BE2C (cell line): Measurements from ENCODE around the gene GMPPA.

Experiments
- DNase-seq: peaks from one replicate; pipeline ENCODE4 v3.0.0-alpha.2; 2020
- H3K27me3 ChIP-seq: fragments of 250-450 bp; sonication (Bioruptor Pico); 2 replicates; pipeline ENCODE4 v1.5.1; 2020; ENCODE audit warnings: mild to moderate bottlenecking
- H3K36me3 ChIP-seq: fragments of 250-450 bp; sonication (Bioruptor Pico); 2 replicates; pipeline ENCODE4 v1.5.1; 2020; ENCODE audit warnings: mild to moderate bottlenecking
- H3K4me1 ChIP-seq: fragments of 250-450 bp; sonication (Bioruptor Pico); 2 replicates; pipeline ENCODE4 v1.5.1; 2020
- H3K4me3 ChIP-seq: 2 replicates; pipeline ENCODE4 v1.5.1; 2011; ENCODE audit warnings: low read depth, low read length
- H3K9me3 ChIP-seq: fragments of 250-450 bp; sonication (Bioruptor Pico); 2 replicates; pipeline ENCODE4 v1.5.1; 2020
- TF ChIP-seq, protein P1 (sequence below): IDR thresholded peaks from 2 replicates; pipeline ENCODE4 v1.5.1; 2012; ENCODE audit warnings: mild to moderate bottlenecking, low read depth, low read length

The GMPPA gene

DNA sequence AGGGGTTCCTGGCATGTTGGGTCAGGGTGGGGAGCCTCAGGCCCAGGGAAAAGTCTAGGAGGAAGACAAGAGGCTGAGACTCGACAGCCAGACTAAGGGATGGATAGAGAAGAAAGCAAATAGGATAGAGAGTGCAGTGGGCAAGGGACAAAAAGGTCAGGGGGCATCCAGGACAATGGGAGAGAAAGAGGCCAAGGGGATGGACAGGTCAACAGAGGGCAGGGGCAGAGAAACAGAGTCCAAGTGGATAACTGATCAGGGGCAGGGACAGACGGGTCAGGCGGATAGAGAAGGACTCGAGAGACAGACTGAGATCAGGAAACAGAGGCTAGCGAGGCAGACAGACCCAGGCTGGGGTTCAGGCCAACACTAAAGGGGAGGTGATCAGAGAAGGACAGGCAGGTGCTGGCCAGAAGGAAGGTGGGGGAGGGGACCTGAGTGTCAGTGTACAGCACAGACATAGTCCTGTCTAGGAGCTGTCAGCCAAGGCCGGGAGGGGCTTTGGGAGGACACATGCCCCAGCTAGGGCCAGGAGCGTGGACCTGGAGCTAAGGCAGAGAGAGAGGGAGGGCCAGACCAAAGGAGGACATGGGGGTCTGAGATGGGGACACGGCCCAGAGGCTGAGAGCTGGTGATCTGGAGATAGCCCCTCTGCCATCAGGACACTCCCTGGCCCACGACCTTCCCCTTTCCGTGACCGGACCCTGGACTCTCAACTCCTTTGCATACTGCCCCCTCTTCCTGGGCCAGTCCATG, 27.8 kb downstream of the GMPPA start:
- Histone ChIP-seq H3K27me3 (no peaks in the 10 kb centered on the region), H3K36me3 (no peaks in the 10 kb centered on the region), H3K4me3 (peak overlapping the region; percentile 30), H3K9me3 (no peaks in the 10 kb centered on the region), H3K4me1 (peaks cover 60% of the 10 kb centered on the region)
- peak; percentile 44 for DNase-seq
- TF ChIP-seq, protein P1, sequence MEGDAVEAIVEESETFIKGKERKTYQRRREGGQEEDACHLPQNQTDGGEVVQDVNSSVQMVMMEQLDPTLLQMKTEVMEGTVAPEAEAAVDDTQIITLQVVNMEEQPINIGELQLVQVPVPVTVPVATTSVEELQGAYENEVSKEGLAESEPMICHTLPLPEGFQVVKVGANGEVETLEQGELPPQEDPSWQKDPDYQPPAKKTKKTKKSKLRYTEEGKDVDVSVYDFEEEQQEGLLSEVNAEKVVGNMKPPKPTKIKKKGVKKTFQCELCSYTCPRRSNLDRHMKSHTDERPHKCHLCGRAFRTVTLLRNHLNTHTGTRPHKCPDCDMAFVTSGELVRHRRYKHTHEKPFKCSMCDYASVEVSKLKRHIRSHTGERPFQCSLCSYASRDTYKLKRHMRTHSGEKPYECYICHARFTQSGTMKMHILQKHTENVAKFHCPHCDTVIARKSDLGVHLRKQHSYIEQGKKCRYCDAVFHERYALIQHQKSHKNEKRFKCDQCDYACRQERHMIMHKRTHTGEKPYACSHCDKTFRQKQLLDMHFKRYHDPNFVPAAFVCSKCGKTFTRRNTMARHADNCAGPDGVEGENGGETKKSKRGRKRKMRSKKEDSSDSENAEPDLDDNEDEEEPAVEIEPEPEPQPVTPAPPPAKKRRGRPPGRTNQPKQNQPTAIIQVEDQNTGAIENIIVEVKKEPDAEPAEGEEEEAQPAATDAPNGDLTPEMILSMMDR: no peak

DNA sequence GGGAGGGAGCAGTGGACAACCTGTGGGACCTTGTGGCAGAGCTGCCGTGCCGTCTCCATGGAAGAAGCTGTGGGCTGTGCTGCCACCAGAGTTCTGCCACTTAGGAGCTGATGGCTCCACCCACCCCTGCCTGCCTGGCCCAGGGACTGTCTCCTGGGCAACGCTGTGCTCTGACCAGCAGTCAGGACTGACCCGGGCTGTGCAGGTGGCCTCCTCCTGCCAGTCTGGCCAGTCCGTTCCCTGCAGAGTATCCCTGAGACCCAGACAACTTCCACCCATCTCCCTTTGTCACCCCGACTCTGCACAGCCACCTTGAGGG, 28.3 kb downstream of the GMPPA start:
- Histone ChIP-seq H3K4me3 (peak overlapping the region; percentile 10), H3K27me3 (no peaks in the 10 kb centered on the region), H3K4me1 (peaks cover 55% of the 10 kb centered on the region), H3K9me3 (no peaks in the 10 kb centered on the region), H3K36me3 (no peaks in the 10 kb centered on the region)
- peak; percentile 62 for DNase-seq
- TF ChIP-seq, protein P1: no peak

DNA sequence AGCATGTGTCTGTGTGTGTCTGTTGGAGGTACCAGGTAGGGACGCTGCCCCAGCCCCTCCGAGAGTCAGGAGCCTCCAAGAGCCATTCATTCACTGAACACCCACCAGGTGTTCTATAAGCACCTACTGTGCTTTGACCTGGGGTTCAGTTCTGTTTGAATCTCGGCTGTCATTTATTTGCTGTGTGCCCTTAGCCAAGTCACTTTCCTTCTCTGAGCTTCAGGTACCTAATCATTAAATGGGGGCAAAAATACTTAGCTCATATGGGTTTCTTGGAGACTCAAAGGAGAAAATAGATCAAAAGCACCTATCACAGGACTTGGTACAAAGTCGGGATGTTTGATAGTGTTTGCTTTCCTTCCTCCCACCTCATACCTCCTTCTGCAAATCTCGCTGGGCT, 28.8 kb downstream of the GMPPA start:
- no peaks in the 10 kb centered on the region for H3K9me3 ChIP-seq
- no peaks in the 10 kb centered on the region for H3K36me3 ChIP-seq
- TF ChIP-seq, protein P1: no peak
- no peak for DNase-seq
- no peaks in the 10 kb centered on the region for H3K27me3 ChIP-seq
- H3K4me3 ChIP-seq: no peak overlapping the region; the same call in 1 of the 2 replicates
- peaks cover 55% of the 10 kb centered on the region for H3K4me1 ChIP-seq

DNA sequence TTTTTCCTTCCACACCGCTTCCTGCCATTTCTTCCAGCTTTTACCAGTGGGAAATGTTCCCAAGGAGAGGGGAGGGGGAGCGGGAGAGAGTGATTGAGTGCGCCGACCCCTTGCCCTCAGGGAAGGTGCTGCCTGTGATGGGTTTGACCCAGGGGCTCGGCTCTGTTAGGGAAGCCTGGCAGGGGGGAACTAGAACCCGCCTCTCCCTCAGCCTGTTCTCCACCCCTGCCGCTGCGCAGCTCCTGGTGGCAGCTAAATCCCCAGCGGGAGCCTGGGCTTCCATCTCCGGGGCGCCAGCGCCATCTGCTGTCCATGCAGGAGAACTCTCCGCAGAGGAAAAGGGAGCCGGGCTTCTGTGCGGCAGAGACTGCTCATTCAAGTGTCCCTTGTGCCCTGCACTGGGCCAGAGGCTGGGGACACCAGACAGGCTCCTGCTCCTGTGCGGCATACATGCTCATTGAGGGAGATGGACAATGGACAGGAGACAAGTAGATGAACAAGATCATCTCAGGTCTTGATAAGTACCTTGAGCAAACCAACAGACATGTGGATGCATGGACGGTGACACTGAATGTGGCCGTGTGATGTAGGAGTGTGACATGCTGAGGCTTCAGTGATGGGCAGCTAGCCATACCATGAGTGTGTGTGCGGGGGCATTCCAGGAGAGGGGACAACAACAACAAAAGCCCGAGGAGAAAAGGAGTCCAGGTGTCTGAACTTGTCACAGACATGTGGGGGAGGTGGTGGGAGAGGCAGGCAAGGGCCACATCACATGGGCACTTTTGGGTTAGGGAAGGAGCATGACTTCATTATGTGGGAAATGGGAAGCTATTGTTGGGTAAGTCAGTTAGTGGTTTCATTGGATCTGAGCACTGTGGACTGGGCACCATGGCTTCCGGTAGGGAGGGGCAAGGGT, 31.6 kb downstream of the GMPPA start:
- Histone ChIP-seq H3K27me3 (no peaks in the 10 kb centered on the region), H3K4me3 (no peak overlapping the region), H3K36me3 (no peaks in the 10 kb centered on the region), H3K9me3 (no peaks in the 10 kb centered on the region), H3K4me1 (peaks cover 33% of the 10 kb centered on the region)
- TF ChIP-seq, protein P1: peak; percentile 98
- peak; percentile 93 for DNase-seq

DNA sequence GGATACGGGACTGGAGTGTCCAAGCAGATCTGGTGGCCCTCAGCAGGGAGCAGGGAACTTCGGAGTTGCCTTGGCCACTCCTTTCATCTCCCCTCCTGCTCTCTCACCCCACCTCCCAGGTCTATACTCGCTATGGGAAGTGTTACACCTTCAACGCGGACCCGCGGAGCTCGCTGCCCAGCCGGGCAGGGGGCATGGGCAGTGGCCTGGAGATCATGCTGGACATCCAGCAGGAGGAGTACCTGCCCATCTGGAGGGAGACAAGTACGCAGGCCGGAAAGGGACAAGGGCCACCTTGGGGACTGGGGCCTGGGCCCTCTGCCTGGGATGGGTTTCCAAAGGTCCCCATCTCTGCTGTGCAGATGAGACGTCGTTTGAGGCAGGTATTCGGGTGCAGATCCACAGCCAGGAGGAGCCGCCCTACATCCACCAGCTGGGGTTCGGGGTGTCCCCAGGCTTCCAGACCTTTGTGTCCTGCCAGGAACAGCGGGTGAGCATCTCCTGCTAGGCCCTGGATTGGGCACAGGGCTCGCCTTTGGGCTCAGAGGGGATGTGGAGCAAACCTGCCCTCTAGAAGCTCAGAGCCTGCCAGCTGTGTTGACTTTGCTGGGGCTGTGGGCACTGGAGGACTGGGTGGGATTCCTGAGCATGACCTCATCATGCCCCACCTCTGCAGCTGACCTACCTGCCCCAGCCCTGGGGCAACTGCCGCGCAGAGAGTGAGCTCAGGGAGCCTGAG, 33.1 kb downstream of the GMPPA start:
- TF ChIP-seq, protein P1: no peak
- Histone ChIP-seq H3K27me3 (no peaks in the 10 kb centered on the region), H3K36me3 (no peaks in the 10 kb centered on the region), H3K4me3 (no peak overlapping the region), H3K9me3 (no peaks in the 10 kb centered on the region), H3K4me1 (peaks cover 19% of the 10 kb centered on the region)
- DNase-seq: no peak
